ENCODE measurements around the gene YES1.
"Not testable (repeated sequence)": the region's sequence is repeated elsewhere in the genome, so short reads cannot be mapped to it uniquely, and the experiment has no call there.

YES1 gene

GRCh38 chr18:824179-824578 is 12.1 kb upstream of the YES1 start:
- DNase-seq (ENCODE audit: low read depth, low spot score): no peak

GRCh38 chr18:820591-821165 is 8.6 kb upstream of the YES1 start:
- no peak for DNase-seq (ENCODE audit: low read depth, low spot score)

GRCh38 chr18:816869-817268 is 4.8 kb upstream of the YES1 start:
- no peak for DNase-seq (ENCODE audit: low read depth, low spot score)

GRCh38 chr18:816088-816653 is 4.1 kb upstream of the YES1 start:
- DNase-seq (ENCODE audit: low read depth, low spot score): no peak

GRCh38 chr18:815353-815752 is 3.3 kb upstream of the YES1 start:
- DNase-seq (ENCODE audit: low read depth, low spot score): no peak

GRCh38 chr18:814300-815084 is 2.5 kb upstream of the YES1 start:
- DNase-seq (ENCODE audit: low read depth, low spot score): no peak

GRCh38 chr18:813172-814071 is 1.4 kb upstream of the YES1 start:
- no peak for DNase-seq (ENCODE audit: low read depth, low spot score)

GRCh38 chr18:812376-813171 is 532 bp upstream of the YES1 start:
- peak; percentile 29 for DNase-seq (ENCODE audit: low read depth, low spot score)

GRCh38 chr18:811182-811891 is 705 bp downstream of the YES1 start:
- DNase-seq (ENCODE audit: low read depth, low spot score): no peak

- no peak for DNase-seq (ENCODE audit: low read depth, low spot score)
These were observed 1.9 kb downstream of the YES1 start for GRCh38 chr18:809985-810642.

GRCh38 chr18:809228-809627 is 2.8 kb downstream of the YES1 start:
- not testable (repeated sequence) for DNase-seq (ENCODE audit: low read depth, low spot score)

- no peak for DNase-seq (ENCODE audit: low read depth, low spot score)
These were observed 3.5 kb downstream of the YES1 start for GRCh38 chr18:808502-808901.

- no peak for DNase-seq (ENCODE audit: low read depth, low spot score)
These were observed 4.0 kb downstream of the YES1 start for GRCh38 chr18:808086-808485.

- DNase-seq (ENCODE audit: low read depth, low spot score): no peak
These were observed 6.3 kb downstream of the YES1 start for GRCh38 chr18:805755-806110.

- DNase-seq (ENCODE audit: low read depth, low spot score): no peak
These were observed 6.9 kb downstream of the YES1 start for GRCh38 chr18:805008-805754.

- no peak for DNase-seq (ENCODE audit: low read depth, low spot score)
These were observed 10.9 kb downstream of the YES1 start for GRCh38 chr18:801137-801536.

GRCh38 chr18:799943-800342 is 12.1 kb downstream of the YES1 start:
- DNase-seq (ENCODE audit: low read depth, low spot score): no peak

GRCh38 chr18:795383-795782 is 16.7 kb downstream of the YES1 start:
- not testable (repeated sequence) for DNase-seq (ENCODE audit: low read depth, low spot score)

- DNase-seq (ENCODE audit: low read depth, low spot score): no peak
These were observed 22.6 kb downstream of the YES1 start for GRCh38 chr18:789397-789796.
